Stimulated activated CD4-positive, alpha-beta T cell treated with anti-CD3 and anti-CD28 coated beads, Interleukin-12 subunit alpha, Interleukin-12 subunit beta, amount 100 ng/mL, for 48 hours (primary cell): Measurements from ENCODE around the gene LARGE2.

Experiments
- DNase-seq, 3 donors: peaks; one replicate each; pipeline ENCODE4 v3.0.0-alpha.2; 2020; ENCODE audit warnings: low read depth in 2 of 3, low spot score in 1 of 3

The LARGE2 gene

DNA sequence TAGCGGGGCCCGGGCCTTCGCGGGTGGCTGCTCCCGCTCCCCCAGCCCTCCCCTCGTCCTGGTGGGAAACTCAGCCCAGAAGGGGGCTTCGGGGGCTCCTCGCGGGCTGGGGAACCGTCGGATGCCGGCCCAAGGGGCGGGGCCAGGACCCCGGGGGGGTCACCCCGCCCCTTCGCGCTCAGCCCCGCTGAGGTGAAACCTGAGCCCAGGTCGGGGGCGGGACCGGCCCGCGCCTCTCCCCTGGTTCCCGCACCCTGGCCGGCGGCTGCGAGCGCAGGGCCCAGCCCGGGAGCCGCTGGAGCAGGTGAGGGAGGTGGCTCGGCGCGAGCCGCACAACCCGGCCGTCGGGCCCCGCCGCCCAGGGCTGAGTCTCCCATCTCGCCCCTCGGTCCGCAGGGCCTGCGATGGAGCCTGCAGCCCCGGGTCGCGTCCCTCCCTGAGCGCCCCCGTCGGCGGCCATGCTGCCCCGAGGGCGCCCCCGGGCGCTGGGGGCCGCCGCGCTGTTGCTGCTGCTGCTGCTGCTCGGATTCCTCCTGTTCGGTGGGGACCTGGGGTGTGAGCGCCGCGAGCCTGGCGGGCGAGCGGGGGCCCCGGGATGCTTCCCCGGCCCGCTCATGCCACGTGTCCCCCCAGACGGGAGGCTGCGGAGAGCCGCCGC is at the start of gene LARGE2:
LARGE2 (plus strand) TSS at position 232 of the 658 bp plus-strand sequence; CDS start at position 459, 227 bp downstream.
- no peak for DNase-seq

DNA sequence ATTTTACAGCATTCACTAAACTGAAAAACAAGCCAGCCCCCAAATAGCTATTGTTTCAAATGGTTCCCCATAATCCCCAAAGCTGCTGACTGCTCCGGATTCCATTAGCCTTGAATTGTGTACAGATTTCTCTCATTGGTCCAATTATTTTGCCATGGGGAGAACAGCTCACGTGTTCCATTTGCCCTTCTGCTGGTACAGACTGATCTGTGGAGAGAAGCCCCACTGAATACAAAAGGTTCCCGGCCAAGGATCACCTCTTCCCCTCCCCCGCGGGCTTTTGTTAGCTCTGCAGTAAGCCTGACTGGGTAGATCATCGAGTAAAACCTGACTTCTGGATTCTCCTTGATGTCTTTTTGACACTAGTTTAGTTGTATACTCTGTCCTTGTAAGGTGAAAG is 46.1 kb upstream of the LARGE2 start:
- no peak for DNase-seq

DNA sequence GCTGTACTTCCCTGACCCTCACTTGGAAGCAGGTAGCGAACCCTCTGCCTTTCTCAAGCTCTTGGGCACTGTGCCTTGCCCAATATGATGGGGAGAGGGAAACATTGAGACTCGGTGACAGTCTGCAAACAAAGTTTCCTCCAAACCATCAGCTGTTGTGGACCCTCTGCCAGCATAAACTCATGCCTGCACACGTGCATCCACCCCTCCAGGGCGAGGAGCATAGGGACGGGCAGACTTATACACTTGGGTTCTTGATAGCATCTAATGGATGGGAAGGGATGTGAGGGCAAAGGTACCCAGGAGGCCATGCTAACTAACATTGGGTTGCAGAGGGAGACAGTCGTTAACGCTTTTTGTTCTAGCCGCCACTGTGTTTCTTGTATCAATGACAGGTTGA is 45.2 kb upstream of the LARGE2 start:
- no peak for DNase-seq

DNA sequence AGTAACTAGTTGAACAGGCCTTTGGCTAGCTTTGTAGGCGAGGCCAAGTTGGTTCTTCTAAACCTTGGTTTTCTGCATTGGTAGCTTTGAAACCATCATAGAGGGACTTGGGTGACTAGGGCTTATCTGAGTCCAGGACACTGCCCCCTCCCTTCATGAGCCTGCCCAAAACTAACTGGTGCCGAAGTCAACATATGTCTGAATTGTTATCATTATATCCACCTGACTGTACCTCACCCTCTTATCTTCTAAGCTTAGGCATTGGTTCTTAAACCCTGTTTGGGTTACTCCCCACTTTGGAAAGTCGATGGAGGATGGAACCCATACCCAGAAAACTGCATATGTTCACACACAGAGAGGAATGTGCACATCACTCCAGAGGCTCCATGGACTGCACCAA is 44.6 kb upstream of the LARGE2 start:
- no peak for DNase-seq

DNA sequence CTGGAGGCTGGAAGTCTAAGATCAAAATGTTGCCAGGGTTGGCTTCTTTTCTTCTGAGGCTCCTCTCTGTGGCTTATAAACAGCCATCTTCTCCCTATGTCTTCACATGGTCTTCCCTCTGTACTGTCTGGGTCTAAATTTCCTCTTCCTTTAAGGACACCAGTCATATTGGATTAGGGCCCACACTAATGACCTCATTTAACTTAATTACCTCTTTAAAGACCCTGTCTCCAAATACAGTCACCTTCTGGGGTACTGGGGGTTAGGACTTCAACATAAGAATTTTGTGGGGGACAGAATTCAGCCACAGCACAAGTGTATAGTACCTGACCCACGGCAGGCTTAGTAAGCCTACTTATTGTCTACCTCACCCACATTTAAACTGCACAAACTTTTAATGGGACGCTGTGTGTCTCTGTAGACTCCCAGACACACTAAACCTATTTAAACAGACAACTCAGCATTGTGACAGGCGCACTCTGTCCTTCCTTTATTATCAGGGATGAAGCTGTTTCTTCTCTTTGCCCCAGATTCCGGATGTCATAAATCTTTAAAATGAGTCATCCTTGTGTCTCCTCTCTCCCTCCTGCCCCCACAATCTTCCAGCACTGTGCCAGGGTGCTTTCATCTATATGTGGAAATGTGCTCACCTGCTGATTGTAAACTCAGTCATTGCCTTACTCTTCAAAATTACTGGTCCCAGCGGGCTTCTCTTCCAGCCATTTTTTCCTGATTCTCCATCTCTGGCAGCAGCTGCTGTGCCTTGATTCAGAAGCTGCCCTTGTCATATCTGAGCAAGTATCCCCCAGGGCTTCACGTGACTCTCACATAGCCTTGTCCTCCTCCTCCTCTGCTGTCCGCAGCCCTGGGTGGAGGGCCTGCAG is 42.4 kb upstream of the LARGE2 start:
- no peak for DNase-seq

DNA sequence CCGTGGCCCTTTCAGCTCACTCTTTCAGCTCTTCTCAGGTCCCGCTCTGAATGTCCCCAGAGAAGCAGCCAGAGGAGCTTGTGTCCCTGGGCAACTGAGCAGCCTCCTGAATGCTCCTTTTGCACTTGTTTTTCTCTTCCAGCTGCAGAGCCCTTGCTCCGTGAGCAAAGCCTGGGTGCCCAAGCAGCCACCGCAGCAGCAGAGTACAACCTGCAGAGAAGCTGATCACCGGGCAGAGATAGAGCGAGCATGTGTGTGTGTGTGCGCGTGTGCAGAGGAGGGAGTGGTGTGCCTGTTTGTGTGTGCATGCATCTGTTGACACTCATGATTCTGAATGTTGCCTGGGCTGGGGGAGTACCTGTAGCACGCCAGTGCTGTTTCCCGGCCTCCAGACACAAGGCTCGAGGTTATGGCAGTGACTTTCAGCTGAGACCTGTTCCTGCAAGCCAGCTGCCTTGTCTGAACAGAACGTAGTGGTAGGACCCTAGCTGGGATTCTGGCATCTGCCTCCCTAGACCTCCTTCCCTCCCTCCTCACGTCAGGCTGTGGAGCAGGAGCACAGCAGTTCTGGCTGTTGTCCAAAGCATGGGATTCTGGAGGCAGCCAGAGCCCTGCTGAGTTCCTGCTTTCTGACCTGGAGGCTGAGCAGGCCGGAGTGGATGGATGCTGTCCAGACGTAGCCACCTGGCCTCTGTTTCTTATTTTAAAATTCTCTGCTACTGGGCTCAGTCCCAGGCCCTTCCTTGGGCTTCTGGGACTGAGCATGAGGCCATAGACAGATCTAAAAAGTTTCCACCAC is 41.5 kb upstream of the LARGE2 start:
- no peak for DNase-seq

DNA sequence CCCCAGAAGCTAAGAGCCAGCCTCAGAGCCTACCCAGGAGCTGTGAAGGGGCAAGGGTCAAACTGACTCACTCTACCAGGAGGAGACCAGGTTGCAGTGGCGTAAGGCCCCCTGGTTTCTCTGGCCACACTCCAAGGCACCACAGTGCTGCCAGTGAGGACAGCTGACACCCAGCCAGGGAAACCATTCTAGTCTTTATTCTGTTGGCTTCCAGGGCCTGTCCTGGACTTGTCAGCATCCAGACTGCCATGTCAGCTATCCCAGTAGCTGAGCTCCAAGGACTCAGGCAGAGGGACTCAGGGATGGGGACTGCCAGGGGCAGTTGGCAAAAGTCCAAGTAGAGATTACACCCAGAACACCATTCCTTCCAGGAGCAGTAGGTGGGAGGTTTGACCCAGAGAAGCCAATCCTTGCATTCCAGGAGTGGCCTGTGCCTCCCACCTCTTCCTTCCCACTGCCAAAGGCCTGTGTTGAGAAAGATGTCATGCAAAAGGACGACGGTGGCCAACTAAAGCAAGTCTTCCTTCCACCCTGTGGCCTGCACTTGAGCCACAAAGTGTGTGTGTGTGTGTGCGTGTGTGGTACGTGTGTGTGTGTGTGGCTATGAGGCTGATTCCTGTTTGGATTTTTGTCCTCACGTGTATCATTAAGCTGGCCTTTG is 40.6 kb upstream of the LARGE2 start:
- no peak for DNase-seq

DNA sequence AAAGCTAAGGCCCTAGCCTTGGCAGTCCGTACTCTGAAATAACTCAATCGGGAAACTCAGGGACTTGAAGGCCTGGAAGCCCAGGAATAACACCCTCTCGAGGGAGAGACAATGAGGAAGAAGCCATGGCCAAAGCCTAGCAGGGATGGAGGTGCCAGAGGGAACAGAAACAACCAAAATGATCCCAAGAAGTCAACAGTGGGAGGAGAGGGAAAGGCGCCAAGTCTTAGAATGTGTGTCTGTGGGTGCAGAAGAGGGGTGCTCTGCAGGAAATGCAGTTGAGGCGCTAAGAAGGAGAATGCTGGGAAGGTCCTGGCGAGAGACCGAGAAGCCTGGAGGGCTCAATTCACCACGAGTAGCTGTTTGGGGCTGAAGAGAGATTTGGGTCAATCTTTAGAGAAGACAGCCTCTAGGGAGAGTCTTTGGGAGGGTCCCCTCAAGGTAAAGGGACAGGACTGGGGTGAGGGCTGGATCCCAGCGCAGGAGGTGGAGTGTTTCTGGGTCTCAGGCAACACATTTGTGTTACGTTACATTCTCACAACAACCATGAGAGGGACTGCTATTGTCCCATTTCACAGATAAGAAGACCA is 37.8 kb upstream of the LARGE2 start:
- DNase-seq: no peak

DNA sequence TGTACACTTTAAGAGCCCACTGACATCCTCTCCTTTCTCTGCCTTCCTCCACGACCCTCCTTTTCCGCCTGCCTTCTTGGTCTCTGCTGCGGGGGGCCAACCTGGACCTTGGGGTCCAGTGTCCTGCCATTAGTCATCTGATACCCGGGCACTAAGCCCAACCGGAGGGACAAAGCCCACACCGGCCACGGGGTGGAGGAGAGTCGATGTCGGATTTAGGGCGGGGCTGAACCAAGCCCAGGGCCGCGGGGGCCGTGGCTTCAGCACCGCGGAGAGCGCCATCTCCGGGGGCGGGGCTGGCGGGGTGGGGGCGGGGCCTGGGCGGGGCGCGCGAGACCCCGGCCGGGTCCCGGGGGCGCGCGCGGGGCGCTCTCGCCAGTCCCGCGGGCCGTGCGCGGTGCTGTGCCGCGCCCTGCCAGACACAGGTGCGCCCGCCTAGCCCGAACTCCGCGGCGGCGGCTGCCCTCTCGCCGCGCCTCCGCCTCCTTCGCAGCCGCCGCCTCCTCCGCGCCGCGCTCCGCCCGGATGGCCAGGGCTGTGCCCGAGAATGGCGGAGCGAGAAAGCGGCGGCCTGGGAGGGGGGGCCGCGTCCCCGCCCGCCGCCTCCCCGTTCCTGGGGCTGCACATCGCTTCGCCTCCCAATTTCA is 37.1 kb upstream of the LARGE2 start, which contains the start of gene MAPK8IP1:
MAPK8IP1 (plus strand) TSS at position 378 of the 647 bp plus-strand sequence; CDS start at position 548, 170 bp downstream.
- DNase-seq: peak; percentile 12 to 34 (median 18)

DNA sequence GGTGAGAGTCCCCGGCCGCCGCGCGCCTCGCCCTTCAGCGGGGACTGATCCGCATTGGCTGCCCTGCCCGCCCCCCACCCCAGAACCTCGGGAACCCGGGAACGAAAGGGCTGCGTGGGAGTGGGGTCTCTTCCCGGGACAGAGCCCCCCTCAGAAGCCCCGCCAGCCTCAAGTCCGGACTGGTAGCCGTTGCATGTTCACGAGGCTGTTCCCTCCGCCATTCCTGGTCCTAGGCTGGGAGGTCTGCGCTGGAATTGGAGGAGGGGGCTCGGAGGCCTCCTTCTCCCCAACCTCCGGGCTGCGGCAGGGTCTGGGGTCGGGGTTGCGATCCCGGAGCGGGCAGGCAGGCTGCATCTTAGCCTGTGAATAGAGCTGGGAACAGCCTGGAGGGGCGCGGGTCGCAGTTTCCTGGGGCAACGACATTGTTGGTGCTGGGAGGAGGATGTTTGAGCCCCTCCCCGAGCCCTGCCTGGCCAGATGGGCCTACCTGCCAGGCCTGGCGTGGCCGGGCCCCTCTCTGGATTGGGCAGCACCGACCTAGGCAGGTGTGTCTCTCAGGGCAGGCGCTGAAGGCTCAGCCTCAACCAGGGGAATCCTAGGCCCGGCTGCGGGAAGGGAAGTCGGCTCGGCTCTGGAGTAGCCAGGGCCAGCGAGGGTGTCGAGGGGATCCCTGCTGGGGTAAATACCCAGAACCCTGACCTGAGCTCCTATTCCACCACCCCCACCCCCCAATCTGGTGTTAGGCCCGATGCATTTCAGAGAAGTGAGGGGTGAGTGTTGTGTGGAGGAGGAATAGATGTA is 36.3 kb upstream of the LARGE2 start:
- DNase-seq: no peak

DNA sequence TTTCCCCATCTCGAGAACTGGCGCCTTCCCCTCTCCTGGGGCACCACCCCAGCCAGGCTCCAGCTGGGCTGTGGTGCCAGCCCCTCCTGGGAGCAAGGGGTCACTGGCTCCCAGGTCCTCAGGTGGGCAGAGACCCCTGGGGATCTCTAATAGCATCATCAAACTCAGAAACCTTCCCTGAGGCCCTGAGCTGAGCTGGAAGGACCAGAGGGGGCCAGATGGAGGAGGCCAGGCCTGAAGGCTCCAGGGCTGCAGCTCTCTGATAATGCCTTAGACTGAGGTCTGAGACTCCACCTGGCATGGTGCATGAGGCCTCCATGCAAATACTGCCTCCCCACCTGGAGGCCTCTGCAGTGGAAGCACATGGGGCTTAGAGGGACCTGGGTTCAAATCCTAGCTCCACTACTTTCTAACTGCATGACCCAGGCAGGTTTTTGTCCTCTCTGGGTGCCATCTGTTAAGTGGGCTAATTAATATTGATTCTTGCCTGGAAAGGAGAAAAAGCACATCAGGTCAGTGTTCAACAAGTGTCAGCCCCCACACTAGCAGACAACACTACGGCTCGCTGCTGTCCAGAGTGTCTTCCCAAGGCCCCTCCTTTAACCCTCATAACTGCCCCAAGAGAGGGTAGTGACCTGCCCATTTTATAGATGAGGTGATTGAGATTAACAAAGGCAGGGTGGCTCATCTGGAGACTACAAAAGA is 35.5 kb upstream of the LARGE2 start:
- no peak for DNase-seq

DNA sequence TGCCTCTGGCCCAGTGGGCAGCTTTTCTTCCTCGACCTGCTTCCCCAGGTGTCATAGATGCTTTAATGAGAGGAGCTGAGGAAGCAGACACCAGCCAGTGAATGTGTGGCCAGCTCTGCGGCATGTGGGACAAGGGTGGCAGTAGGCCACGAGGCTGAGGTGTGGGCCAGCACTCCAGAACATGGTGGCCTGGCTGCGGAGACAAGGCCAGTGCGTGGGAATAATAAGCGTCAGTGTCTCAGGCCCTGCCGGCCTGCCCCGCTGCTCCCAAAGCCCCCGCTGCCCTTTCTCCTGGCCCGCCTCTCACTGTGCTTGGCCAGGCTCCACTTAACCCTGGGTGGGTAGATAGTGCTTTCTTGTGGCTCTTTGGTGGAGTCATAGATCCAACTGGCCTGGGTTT is 34.9 kb upstream of the LARGE2 start:
- DNase-seq: no peak

DNA sequence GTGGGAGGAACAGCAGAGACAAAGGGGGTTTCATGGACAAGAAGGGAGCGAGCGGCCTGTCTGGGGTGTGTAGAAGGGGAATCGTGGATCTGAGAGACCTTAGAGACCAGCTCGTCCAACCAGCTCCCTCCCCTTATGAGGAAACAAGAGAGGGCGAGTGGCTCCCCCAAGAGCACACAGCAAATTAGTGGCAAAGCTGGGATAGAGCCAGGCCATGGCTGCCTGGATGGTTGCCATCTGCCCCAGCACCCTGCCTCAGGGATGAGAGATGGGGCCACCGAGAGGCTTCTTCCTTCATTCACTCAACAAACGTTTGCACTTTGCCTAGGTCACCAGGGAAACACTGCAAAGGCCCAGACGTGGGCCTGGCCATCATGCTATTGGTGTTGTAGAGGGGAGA is 32.9 kb upstream of the LARGE2 start:
- no peak for DNase-seq

DNA sequence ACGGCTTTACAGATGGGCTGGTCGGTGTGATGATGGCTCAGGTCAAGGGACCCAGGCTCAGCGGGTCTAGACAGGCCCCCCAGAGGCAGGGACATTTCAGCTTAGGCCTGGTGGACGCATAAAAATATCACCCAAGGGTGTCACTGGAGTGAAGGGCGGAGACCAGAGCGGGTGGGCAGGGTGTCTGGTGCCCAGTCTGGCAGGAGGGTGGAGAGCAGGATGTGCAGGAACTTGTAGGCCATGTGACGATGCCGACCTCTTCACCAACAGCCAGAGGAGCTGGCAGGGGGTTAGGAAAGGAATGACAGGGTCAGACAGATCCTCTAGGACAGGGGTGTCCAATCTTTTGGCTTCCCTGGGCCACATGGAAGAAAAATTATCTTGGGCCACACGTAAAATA is 32.5 kb upstream of the LARGE2 start:
- no peak for DNase-seq

DNA sequence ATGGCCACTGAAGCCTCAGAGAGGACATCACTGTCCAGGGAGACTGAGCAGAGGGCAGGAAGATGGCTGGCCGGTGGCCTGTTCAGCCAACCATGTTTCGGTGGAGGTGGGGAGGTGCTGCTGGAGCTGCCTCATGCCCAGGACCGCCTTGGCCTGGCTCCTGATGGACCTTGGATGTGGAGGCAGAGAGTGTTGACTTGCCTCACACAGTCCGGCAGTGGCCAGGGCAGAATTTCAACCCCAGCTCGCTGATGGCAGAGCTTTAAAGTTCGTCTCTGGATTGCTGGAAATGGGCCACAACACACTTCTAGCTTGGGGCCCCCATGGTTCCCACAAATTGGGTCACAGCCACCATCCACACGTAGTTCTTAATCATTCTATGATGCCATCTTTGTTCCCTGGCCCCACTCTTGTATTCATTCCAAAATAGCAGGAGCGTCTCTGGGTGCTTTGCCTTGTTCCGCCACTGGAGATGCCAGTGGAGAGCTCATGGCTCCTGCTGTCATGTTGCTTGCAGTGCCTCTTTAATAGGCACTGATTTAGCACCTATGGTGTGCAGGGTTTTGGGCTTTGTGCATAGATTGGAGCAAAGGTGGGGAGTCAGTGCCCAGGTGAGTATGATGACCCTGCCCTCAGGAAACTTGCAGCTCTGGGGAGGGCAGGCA is 31.4 kb upstream of the LARGE2 start:
- no peak for DNase-seq

DNA sequence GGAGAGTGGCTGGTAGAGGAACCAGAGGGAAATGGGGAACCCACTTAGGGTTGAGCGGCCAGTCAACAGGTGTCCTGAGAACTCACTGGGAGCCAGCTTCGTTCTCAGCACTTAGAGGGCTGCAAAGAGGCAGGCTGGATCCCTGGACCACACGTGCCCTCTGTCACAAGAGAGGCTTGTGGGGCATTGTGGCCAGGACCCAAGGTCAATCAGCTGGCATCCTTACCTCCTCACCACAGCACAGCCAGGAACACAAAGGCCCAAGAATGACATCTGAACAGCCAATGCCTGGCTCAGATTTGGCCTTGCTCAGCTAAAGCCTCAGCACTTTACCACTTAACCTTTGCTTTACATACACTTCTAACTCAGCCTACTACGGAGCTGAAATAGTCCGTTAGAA is 29.6 kb upstream of the LARGE2 start:
- no peak for DNase-seq

DNA sequence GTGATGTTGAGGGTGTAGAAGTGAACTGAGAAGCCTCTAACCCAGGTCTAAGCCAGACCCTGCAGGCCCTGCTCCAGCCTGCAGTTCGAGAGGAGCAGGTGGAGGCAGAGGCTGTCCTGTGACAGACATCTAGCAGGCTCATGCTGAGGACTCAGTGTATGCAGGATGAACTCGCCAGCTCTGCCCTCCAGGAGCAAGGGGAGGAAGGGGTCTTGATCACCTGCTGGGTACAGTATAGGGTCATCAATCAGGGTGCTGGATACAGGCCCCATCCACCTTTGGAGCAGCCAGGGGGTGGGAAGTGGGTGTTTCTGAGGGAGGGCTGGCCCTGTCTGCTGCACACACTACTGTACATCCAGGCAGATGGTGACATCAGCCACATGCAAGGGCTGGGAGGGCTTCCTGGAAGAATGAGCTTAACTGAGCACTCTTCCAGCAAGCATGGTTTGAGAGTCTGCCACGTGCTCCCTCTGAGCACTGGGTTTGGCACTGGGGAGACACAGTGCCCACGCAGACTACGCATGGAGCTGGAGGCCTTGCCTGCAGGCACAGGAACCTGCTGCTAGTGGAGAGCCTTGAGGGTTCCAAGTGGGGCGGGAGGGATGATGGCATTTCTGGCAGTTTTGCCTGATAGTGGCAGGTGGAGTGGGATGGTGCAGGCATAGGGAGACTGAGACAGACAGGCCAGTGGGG is 27.8 kb upstream of the LARGE2 start:
- no peak for DNase-seq
